Fibroblast of skin of right biceps (primary cell): ENCODE data around the gene MANSC4.
A peak's percentile ranks its signal among the peaks of the same experiment; 100 is the strongest.
"Not testable (repeated sequence)": the region's sequence is repeated elsewhere in the genome, so short reads cannot be mapped to it uniquely, and the experiment has no call there.

Source experiments
- DNase-seq: peaks from one replicate; pipeline ENCODE4 v3.0.0-alpha.2; 2013

The MANSC4 gene

DNA sequence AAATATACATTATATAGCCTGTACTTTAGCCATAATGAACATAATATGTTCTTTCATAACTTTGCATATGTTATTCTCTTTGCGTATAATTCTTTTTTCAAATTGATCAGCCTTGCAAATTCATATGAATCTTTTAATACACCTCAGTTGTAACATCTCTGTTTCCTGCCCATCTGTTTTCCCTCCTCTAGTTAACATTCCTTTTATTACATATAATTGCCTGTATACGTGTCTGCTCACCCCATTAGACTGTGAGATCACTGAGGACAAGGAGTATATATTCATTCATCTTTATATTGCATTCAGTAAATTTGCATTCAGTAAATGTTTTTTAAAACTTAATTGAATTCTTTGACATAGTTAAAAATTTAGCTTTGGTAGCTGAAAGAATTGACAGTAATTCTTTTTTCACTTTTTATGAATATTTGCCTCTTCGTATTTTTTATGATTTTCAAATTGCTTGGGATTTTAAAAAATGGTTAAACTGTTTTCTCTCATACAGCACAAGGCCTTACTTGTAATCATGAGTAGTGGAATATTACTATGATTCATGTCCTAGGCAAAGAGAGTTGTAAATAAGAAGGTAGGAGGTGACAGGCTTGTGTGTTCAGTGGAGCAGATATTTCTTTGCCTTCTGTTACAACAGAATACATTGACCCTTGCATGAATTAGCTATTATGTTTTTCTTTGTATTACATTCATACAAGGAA is 32.8 kb downstream of the MANSC4 start:
- DNase-seq: no peak

GRCh38 chr12:27745734-27746133 is 34.3 kb downstream of the MANSC4 start:
- not testable (repeated sequence) for DNase-seq

GRCh38 chr12:27743601-27744000 is 36.4 kb downstream of the MANSC4 start:
- no peak for DNase-seq

DNA sequence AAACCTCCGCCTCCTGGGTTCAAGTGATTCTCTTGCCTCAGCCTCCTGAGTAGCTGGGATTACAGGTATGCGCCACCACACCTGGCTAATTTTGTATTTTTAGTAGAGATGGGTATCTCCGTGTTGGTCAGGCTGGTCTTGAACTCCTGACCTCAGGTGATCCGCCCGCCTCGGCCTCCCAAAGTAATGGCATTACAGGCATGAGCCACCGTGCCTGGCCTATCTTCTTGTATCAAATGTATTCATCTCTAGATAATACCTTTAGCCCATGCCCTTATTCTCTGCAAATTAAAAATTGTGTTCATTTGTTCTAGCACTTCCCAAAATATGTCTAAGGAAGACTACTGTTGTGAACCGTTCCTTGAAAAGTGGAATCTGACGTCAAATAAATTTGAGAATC is 45.7 kb downstream of the MANSC4 start:
- DNase-seq: not testable (repeated sequence)

- no peak for DNase-seq
Measured at GRCh38 chr12:27733791-27734190, 46.2 kb downstream of the MANSC4 start.

DNA sequence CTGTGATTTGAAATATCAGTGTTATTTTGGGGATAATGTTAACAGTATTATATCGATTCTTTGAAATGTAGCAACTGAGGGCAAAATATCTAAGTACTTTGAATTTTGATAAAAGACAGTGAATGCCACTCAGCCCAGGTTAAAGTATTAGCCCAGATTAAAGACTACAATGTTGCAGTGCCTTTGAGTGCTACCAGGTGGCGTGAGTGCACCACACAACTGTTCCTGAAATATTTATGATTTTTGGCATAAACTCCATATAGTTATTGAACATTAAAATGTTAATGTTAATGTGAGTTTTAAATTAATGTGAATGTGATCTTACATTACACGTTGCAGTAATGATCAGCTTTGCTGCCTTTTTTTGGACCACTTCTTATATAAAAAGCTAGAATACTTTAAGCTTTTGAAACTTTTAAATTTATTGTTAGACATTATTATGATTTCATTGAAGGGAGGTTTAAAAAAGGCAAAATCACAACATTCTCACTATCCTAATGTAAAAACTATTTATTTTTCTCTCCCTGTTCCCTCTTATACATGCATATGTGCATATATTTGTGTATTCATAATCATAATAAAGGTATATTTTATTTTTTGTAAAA is 46.9 kb downstream of the MANSC4 start:
- peak; percentile 26 for DNase-seq

GRCh38 chr12:27732281-27732680 is 47.8 kb downstream of the MANSC4 start:
- DNase-seq: no peak

- DNase-seq: no peak
Measured at GRCh38 chr12:27730097-27730588, 49.9 kb downstream of the MANSC4 start.

DNA sequence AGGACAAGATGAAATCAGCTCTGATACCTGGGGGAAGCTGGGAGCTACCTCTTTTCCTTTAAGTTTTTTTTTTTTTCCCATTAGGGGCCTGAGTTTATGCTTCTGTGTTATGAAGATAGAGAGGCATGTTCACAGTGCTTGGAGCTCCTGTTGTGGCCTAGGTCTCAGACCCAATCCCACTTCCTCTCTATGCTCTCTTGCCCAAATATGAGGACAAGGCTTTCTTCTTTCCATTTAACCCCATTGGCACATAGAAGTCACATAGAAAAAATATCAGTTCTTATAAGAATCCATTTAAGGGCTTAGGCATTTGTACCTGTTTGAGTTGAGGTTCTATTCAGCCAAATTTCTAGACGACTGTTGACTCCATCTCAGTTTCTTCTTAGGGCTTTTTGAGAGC is 56.8 kb downstream of the MANSC4 start:
- no peak for DNase-seq
